ENCODE results near the gene CUEDC1.
"Not testable (repeated sequence)": the region's sequence is repeated elsewhere in the genome, so short reads cannot be mapped to it uniquely, and the experiment has no call there.

Gene CUEDC1

DNA sequence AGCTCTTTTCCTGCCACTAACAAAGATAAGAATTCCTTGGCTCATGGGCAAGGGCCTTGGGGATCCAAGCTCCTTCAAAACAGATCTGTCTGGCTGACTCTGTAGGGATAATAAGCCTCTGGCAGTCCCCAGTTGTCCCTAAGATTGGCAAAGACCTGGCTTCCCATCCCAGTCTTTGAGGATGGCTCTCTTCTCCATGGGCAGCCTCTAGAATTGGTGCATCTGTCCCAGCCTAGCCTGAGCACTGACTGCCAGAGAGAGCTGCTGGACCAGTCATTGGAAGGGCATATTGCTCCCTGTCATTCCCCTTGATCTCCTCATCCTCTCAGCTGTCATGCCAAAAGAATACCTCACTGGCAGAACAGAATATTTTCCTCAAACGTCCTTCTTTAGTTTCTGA lies 13.2 kb upstream of the CUEDC1 start:
- H3K27ac ChIP-seq (ENCODE audit: low read depth, low read length), result no peak overlapping the region
- H3K9ac ChIP-seq (ENCODE audit: low read depth, low read length), result no peak overlapping the region
- H3K9me3 ChIP-seq (ENCODE audit: control insufficient read depth, insufficient read depth, low read length), result no peaks in the 10 kb centered on the region
- peaks cover 7% of the 10 kb centered on the region for H3K36me3 ChIP-seq (ENCODE audit: control insufficient read depth, insufficient read depth, low read length)
- H3K27me3 ChIP-seq (ENCODE audit: control insufficient read depth, insufficient read depth, low read length), result no peaks in the 10 kb centered on the region
- no peak overlapping the region for H3K4me3 ChIP-seq (ENCODE audit: low read depth, low read length)
- H3K4me1 ChIP-seq (ENCODE audit: control insufficient read depth, insufficient read depth, low read length), result no peaks in the 10 kb centered on the region

DNA sequence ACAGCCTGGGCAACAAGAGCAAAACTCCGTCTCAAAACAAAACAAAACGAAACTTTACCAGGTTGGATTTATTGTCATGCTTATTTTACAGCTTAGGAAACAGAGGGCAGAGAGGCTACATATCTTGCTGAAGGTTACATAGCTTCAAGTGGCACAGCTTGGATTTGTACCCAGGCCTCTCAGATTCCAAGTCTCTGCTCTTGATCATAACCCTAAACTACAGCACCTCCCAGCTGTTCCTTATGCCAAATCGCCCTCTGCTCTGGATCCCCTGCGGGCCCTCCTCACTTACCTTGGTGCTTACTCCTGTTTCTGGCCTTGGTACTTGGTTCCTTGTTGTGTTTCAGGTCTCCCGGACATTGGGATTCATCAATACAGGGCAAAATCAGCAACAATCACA lies 11.7 kb upstream of the CUEDC1 start:
- Histone ChIP-seq H3K9me3 (ENCODE audit: control insufficient read depth, insufficient read depth, low read length) (no peaks in the 10 kb centered on the region), H3K27me3 (ENCODE audit: control insufficient read depth, insufficient read depth, low read length) (no peaks in the 10 kb centered on the region), H3K27ac (ENCODE audit: low read depth, low read length) (no peak overlapping the region), H3K36me3 (ENCODE audit: control insufficient read depth, insufficient read depth, low read length) (no peaks in the 10 kb centered on the region), H3K4me1 (ENCODE audit: control insufficient read depth, insufficient read depth, low read length) (no peaks in the 10 kb centered on the region), H3K4me3 (ENCODE audit: low read depth, low read length) (no peak overlapping the region), H3K9ac (ENCODE audit: low read depth, low read length) (no peak overlapping the region)

DNA sequence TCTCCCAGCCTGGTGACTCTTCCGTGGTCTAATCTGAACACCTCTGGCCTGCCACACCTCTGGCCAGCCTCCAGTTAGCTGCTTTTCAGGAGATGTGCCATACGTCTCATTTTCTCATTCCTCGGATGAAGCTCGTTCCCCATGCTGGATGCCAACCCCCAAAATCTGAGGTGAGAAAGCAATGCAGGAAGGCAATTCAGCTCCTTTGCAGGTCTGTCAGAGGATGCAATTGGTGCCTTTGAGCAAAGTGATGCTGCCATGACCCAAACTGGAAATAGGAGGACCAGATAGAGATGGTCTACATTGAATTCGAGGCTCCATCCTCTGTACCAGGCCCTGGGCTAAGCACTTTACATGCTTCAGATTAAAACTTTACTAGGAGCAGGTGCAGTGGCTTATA lies 11.0 kb upstream of the CUEDC1 start:
- Histone ChIP-seq H3K9me3 (ENCODE audit: control insufficient read depth, insufficient read depth, low read length) (no peaks in the 10 kb centered on the region), H3K27ac (ENCODE audit: low read depth, low read length) (no peak overlapping the region), H3K27me3 (ENCODE audit: control insufficient read depth, insufficient read depth, low read length) (no peaks in the 10 kb centered on the region), H3K36me3 (ENCODE audit: control insufficient read depth, insufficient read depth, low read length) (no peaks in the 10 kb centered on the region), H3K4me1 (ENCODE audit: control insufficient read depth, insufficient read depth, low read length) (no peaks in the 10 kb centered on the region), H3K4me3 (ENCODE audit: low read depth, low read length) (no peak overlapping the region), H3K9ac (ENCODE audit: low read depth, low read length) (no peak overlapping the region)

DNA sequence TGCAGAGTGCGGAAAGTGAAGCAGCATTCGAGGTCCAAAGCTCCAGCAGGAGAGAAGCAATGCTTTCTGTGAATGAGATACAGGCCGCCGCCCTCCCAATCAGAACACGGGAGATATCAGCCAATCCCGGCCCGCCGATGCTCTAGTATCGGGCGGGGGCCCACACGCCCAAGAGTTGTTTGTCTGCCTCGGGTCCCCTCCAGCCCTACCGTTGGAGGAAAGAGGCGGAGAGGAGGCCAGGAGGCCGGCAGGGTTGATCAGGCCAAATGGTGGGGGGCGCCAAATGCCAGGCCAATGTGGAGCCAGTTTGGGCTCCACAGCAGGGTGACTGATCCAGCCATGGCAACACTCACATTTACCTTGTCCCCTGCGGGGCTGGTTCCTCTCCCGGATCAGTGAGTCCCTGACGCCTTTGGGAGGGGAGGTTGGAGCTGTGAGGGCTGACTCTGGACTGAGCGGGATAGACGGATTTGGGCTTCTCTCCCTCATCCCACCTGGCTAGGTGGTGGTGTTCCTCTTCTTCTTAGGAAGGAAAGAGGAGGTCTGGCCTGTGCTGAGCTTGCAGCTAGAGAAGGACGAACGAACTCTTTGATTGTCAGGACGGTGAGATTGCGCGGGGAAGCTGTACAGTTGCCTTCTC lies 10.4 kb upstream of the CUEDC1 start:
- no peaks in the 10 kb centered on the region for H3K27me3 ChIP-seq (ENCODE audit: control insufficient read depth, insufficient read depth, low read length)

DNA sequence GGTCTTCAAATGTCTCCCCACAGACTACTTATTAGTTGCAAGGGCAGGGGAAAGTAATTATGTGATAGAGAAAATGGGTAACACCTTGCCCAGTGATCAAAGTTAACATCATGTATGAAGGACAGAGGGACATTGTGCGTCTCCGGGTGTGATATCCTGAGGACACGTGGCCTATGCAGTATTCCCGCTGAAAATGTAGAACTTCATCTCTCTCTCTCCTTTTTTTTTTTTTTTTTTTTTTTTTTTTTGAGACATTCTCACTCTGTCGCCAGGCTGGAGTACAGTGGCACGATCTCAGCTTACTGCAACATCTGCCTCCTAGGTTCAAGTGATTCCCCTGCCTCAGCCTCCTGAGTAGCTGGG lies 7.9 kb upstream of the CUEDC1 start:
- Histone ChIP-seq H3K27me3 (ENCODE audit: control insufficient read depth, insufficient read depth, low read length) (no peaks in the 10 kb centered on the region), H3K9me3 (ENCODE audit: control insufficient read depth, insufficient read depth, low read length) (no peaks in the 10 kb centered on the region)

More for the DNA sequence above, 10.4 kb upstream of the CUEDC1 start:
- H3K9me3 ChIP-seq (ENCODE audit: control insufficient read depth, insufficient read depth, low read length), result no peaks in the 10 kb centered on the region
- H3K4me1 ChIP-seq (ENCODE audit: control insufficient read depth, insufficient read depth, low read length), result no peaks in the 10 kb centered on the region
- no peak overlapping the region for H3K27ac ChIP-seq (ENCODE audit: low read depth, low read length)
- no peaks in the 10 kb centered on the region for H3K36me3 ChIP-seq (ENCODE audit: control insufficient read depth, insufficient read depth, low read length)
- H3K9ac ChIP-seq (ENCODE audit: low read depth, low read length), result no peak overlapping the region
- no peak overlapping the region for H3K4me3 ChIP-seq (ENCODE audit: low read depth, low read length)

DNA sequence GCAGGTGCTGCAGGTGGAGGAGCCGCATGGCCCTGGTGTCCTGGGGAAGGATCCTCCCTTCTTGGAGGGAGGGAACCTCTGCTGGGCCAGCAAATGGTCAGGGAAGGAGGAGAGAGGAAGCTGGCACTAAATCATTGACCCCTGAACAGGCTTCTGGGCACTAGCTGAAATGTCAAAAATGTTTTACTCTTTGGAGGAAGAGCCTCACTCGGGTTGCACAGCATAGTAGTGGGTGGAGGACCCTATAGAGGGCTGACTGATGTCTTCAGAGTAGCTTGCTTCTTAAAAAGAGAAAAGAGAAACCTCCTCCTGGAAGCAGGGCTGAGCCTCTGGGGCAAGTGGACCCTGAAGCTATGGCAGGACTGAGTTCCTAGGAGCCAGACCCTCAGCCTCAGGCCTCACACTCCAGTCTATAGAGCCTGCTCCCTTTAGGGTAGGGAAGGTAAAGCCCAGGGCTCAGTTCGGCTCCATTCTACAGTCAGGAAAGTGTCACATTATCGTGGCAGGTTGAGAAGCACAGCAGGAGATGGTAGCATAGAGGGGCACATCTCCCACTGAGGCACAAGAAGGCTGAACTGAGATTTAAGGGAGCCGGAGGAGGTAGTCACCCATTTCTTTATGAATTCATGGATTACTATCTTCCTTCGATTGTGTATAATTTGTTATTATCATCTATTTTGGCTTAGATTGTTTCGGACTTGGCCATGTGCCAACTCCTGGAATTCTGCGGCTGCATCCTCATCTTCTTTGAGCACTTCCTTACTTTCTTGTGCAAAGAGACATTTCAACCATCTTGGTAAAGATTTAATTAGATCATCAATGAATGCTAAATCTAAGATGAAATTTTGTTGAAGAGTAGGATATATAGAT lies 7.3 kb upstream of the CUEDC1 start:
- Histone ChIP-seq H3K36me3 (ENCODE audit: control insufficient read depth, insufficient read depth, low read length) (no peaks in the 10 kb centered on the region), H3K4me3 (ENCODE audit: low read depth, low read length) (no peak overlapping the region), H3K9me3 (ENCODE audit: control insufficient read depth, insufficient read depth, low read length) (no peaks in the 10 kb centered on the region), H3K4me1 (ENCODE audit: control insufficient read depth, insufficient read depth, low read length) (no peaks in the 10 kb centered on the region), H3K27me3 (ENCODE audit: control insufficient read depth, insufficient read depth, low read length) (peaks cover 5% of the 10 kb centered on the region), H3K27ac (ENCODE audit: low read depth, low read length) (no peak overlapping the region), H3K9ac (ENCODE audit: low read depth, low read length) (no peak overlapping the region)

More for the DNA sequence above, 7.9 kb upstream of the CUEDC1 start:
- Histone ChIP-seq H3K4me1 (ENCODE audit: control insufficient read depth, insufficient read depth, low read length) (no peaks in the 10 kb centered on the region), H3K36me3 (ENCODE audit: control insufficient read depth, insufficient read depth, low read length) (no peaks in the 10 kb centered on the region), H3K27ac (ENCODE audit: low read depth, low read length) (no peak overlapping the region), H3K4me3 (ENCODE audit: low read depth, low read length) (no peak overlapping the region), H3K9ac (ENCODE audit: low read depth, low read length) (no peak overlapping the region)

DNA sequence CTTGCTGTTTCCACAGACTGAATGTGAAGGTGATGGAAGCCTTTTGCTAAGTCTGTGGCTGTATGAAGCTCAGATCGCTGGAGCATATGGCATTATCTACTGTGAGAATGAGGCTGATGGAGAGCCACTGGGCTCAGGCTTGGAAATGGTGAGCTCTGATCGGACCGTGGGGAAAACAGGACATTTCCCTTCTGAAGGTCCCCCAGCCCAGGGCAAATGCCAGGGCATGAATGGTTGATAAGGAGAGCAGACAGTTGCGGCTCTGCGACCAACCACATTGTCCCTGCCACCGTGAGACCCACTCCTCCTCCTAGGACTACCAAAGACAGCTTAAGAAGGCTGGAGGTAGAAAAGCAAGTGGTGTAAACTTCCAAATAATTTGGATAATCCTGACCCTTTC lies 4.7 kb upstream of the CUEDC1 start:
- no peaks in the 10 kb centered on the region for H3K9me3 ChIP-seq (ENCODE audit: control insufficient read depth, insufficient read depth, low read length)
- peaks cover 26% of the 10 kb centered on the region for H3K27me3 ChIP-seq (ENCODE audit: control insufficient read depth, insufficient read depth, low read length)
- H3K4me3 ChIP-seq (ENCODE audit: low read depth, low read length), result no peak overlapping the region
- H3K4me1 ChIP-seq (ENCODE audit: control insufficient read depth, insufficient read depth, low read length), result peaks cover 13% of the 10 kb centered on the region
- H3K36me3 ChIP-seq (ENCODE audit: control insufficient read depth, insufficient read depth, low read length), result no peaks in the 10 kb centered on the region
- no peak overlapping the region for H3K9ac ChIP-seq (ENCODE audit: low read depth, low read length)
- H3K27ac ChIP-seq (ENCODE audit: low read depth, low read length), result no peak overlapping the region

DNA sequence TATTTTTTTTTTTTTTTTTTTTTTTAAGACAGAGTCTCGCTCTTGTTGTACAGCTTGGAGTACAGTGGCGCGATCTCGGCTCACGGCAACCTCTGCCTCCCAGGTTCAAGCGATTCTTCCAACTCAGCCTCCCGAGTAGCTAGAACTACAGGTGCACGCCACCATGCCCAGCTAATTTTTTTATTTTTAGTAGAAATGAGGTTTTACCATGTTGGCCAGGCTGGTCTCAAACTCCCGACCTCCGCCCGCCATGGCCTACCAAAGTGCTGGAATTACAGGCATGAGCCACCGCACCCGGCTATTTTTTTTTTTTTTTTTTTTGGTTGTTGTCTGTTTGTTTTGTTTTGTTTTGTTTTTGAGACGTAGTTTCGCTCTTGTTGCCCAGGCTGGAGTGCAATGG lies 3.2 kb upstream of the CUEDC1 start:
- not testable (repeated sequence) for H3K9ac ChIP-seq (ENCODE audit: low read depth, low read length); H3K9me3 ChIP-seq (ENCODE audit: control insufficient read depth, insufficient read depth, low read length); H3K4me3 ChIP-seq (ENCODE audit: low read depth, low read length); H3K27ac ChIP-seq (ENCODE audit: low read depth, low read length); H3K36me3 ChIP-seq (ENCODE audit: control insufficient read depth, insufficient read depth, low read length)
- H3K4me1 ChIP-seq (ENCODE audit: control insufficient read depth, insufficient read depth, low read length), result peaks cover 20% of the 10 kb centered on the region
- peaks cover 35% of the 10 kb centered on the region for H3K27me3 ChIP-seq (ENCODE audit: control insufficient read depth, insufficient read depth, low read length)

DNA sequence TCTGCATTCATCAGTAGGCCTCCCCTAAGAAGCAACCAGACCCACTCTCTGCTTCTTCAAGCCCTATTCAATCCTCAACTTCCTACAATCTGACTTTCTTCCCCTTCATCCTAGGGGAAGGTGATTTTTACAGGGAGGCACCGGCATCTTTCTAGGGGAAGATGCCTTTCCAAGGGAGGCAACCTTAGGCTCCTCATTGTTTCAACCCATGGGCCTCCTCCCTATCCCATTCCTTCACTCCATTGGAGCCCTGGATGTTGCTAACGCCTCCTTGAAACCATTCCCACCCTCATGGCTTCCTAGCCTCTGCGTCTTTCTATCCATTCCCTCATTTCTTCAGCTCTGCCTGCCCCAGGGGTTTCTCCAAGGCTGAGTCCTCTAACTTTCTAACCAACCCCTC lies 2.7 kb upstream of the CUEDC1 start:
- no peak overlapping the region for H3K27ac ChIP-seq (ENCODE audit: low read depth, low read length)

DNA sequence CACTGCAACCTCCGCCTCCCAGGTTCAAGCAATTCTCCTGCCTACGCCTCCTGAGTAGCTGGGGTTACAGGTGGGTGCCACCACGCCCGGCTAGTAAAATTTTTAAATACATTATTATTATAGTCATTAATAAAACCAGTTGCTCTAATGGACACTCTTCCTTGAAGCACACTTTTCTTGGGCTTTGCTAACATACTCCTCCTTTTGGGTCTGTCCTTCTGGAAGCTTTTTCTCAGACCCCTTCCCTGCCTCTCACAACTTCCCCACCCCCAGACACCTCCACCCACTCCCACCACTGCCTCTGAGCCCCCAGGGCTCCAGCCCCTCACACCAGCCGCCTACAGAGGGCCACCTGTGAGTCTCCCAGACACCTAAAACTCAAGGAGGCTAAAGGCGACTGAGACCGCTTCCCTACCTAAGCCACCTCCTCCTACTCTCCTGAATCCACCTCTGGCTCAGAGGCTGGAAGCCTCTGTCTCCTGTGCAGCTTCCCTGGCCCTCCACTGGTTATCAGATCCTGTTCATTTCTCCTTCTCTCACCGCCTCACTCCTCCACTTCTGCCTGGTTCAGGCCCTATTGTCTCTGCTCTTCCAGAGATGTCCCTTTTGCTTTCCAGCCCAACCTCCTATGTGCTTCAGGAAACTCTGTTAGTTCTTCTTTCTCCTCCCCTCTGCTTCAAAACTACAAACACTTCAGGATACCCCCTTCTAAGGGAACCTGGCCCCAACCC lies 2.1 kb upstream of the CUEDC1 start:
- H3K9ac ChIP-seq (ENCODE audit: low read depth, low read length), result no peak overlapping the region
- H3K4me1 ChIP-seq (ENCODE audit: control insufficient read depth, insufficient read depth, low read length), result peaks cover 26% of the 10 kb centered on the region
- no peak overlapping the region for H3K4me3 ChIP-seq (ENCODE audit: low read depth, low read length)
- no peak overlapping the region for H3K27ac ChIP-seq (ENCODE audit: low read depth, low read length)
- H3K27me3 ChIP-seq (ENCODE audit: control insufficient read depth, insufficient read depth, low read length), result peaks cover 41% of the 10 kb centered on the region
- H3K36me3 ChIP-seq (ENCODE audit: control insufficient read depth, insufficient read depth, low read length), result no peaks in the 10 kb centered on the region
- no peaks in the 10 kb centered on the region for H3K9me3 ChIP-seq (ENCODE audit: control insufficient read depth, insufficient read depth, low read length)

More for the DNA sequence above, 2.7 kb upstream of the CUEDC1 start:
- no peak overlapping the region for H3K9ac ChIP-seq (ENCODE audit: low read depth, low read length)
- no peaks in the 10 kb centered on the region for H3K9me3 ChIP-seq (ENCODE audit: control insufficient read depth, insufficient read depth, low read length)
- no peaks in the 10 kb centered on the region for H3K36me3 ChIP-seq (ENCODE audit: control insufficient read depth, insufficient read depth, low read length)
- peaks cover 40% of the 10 kb centered on the region for H3K27me3 ChIP-seq (ENCODE audit: control insufficient read depth, insufficient read depth, low read length)
- no peak overlapping the region for H3K4me3 ChIP-seq (ENCODE audit: low read depth, low read length)
- H3K4me1 ChIP-seq (ENCODE audit: control insufficient read depth, insufficient read depth, low read length), result peaks cover 20% of the 10 kb centered on the region

All from HUES48 (cell line).